HepG2 (cell line): ENCODE results near the gene POLR3E. TPM values are rescaled to one million over a fixed set of nuclear protein-coding genes. Genes with fewer than 3 reads are reported as not detected.

Experiments
- ATAC-seq: fragments of 200-7000 bp; cut with Tn5 transposase; 3 replicates; pipeline ENCODE4 v1.9.1; 2020; ENCODE audit warnings: mild to moderate bottlenecking, moderate library complexity
- BruUV-seq: library from RNA; stranded (reverse); fragments of 400-500 nt; replicated peaks from 2 replicates; lab custom pipeline; 2021; lab: Mats Ljungman, UMichigan
- CTCF ChIA-PET: fragments of 300-600 bp; formaldehyde crosslinking; extraction: SDS; loops from one replicate; lab custom pipeline; 2021; ENCODE audit warnings: low total read pairs, inconsistent platforms, low intra/inter-chr PET ratio; lab: Yijun Ruan, JAX
- POLR2A ChIA-PET: fragments of 350-600 bp; sonication (Branson Sonifier 250); formaldehyde crosslinking; loops from one replicate; lab custom pipeline; 2020; ENCODE audit warnings: antibody characterized with exemption, inconsistent platforms; lab: Yijun Ruan, JAX
- DNase-seq: peaks from one replicate; pipeline ENCODE4 v3.0.0-alpha.2; 2015; ENCODE audit warnings: low spot score
- FAIRE-seq: peaks from 3 replicates; lab custom pipeline; 2011; peaks lifted over from hg19 to GRCh38; lab: Jason Lieb, UNC
- H2AFZ ChIP-seq: one replicate; pipeline ENCODE4 v1.6.1; 2011; ENCODE audit warnings: low read length, inconsistent platforms
- H3K27ac ChIP-seq: fragments of 300-600 bp; 3 replicates; pipeline ENCODE4 v1.8.0; 2011; ENCODE audit warnings: mixed run types, mild to moderate bottlenecking, mixed read lengths, low read length, inconsistent platforms; ENCODE audit not compliant: insufficient read depth; ENCODE audit errors: extremely low read length
- H3K27me3 ChIP-seq, 2 experiments: fragments of 200-600 bp in 1 of 2; 2 replicates in 1 of 2; 3 replicates in 1 of 2; pipeline versions ENCODE4 v1.6.0 to v1.8.0; 2011; ENCODE audit warnings: low read length in 2 of 2, mild to moderate bottlenecking in 2 of 2, moderate library complexity in 2 of 2, inconsistent platforms in 1 of 2; ENCODE audit not compliant: insufficient read depth in 2 of 2, control insufficient read depth in 1 of 2
- H3K36me3 ChIP-seq, 2 experiments: fragments of 200-600 bp in 1 of 2; replicated peaks in 1 of 2; 2 replicates in 1 of 2; 3 replicates in 1 of 2; pipeline versions ENCODE4 v1.5.1 to v1.8.0; 2011; ENCODE audit warnings: low read length in 2 of 2, inconsistent platforms in 1 of 2; ENCODE audit not compliant: insufficient read depth in 2 of 2, control insufficient read depth in 1 of 2
- H3K4me1 ChIP-seq: 2 replicates; pipeline ENCODE4 v1.5.1; 2012; ENCODE audit warnings: low read length, inconsistent platforms; ENCODE audit not compliant: insufficient read depth
- H3K4me2 ChIP-seq: 2 replicates; pipeline ENCODE4 v1.6.0; 2011; ENCODE audit warnings: low read depth, low read length, inconsistent platforms
- H3K4me3 ChIP-seq, 3 experiments: fragments of 200-600 bp in 1 of 3; sonication (generic), shearing (Covaris generic) in 1 of 3; replicated peaks in 1 of 3; 2 replicates each; pipeline ENCODE4 v1.5.1; 2011 to 2016; ENCODE audit warnings: low read length in 3 of 3, inconsistent platforms in 2 of 3, low read depth in 2 of 3, mild to moderate bottlenecking in 2 of 3, control low read depth in 1 of 3, mixed read lengths in 1 of 3; ENCODE audit not compliant: insufficient read depth in 1 of 3
- H3K79me2 ChIP-seq: one replicate; pipeline ENCODE4 v1.6.1; 2011; ENCODE audit warnings: low read length, inconsistent platforms; ENCODE audit not compliant: insufficient read depth
- H3K9ac ChIP-seq: 2 replicates; pipeline ENCODE4 v1.6.0; 2011; ENCODE audit warnings: mild to moderate bottlenecking, low read depth, low read length, inconsistent platforms; ENCODE audit not compliant: insufficient read depth
- H3K9me3 ChIP-seq: 2 replicates; pipeline ENCODE4 v1.5.1; 2012; ENCODE audit warnings: mild to moderate bottlenecking, low read length
- H4K20me1 ChIP-seq: 2 replicates; pipeline ENCODE4 v1.6.0; 2011; ENCODE audit warnings: inconsistent platforms, mild to moderate bottlenecking, low read length, moderate library complexity; ENCODE audit not compliant: insufficient read depth
- KDM3A ChIP-seq: IDR thresholded peaks from 2 replicates; pipeline ENCODE4 v1.6.1; 2018; ENCODE audit warnings: low read depth, missing compliant biosample characterization
- MEIS2 ChIP-seq: sonication (generic); formaldehyde crosslinking; IDR thresholded peaks from 2 replicates; pipeline ENCODE4 v1.9.0; 2021; ENCODE audit warnings: mild to moderate bottlenecking, missing genetic modification reagents
- MLLT10 ChIP-seq: sonication (generic); formaldehyde crosslinking; IDR thresholded peaks from 2 replicates; pipeline ENCODE4 v1.4.0; 2020; ENCODE audit warnings: missing genetic modification reagents
- MXI1 ChIP-seq: IDR thresholded peaks from 3 replicates; pipeline ENCODE4 v1.6.1; 2012; ENCODE audit warnings: low read depth, low read length, inconsistent platforms, borderline replicate concordance
- RNF2 ChIP-seq: fragments of 450-650 bp; conservative IDR thresholded peaks from 2 replicates; pipeline ENCODE4 v1.6.1; 2016; ENCODE audit warnings: low read depth
- SRSF9 ChIP-seq: fragments of 200-400 bp; formaldehyde crosslinking; IDR thresholded peaks from 2 replicates; pipeline ENCODE4 v1.6.1; 2018; ENCODE audit warnings: borderline replicate concordance, mild to moderate bottlenecking, low read depth, low read length; ENCODE audit not compliant: insufficient read depth, poor library complexity, severe bottlenecking
- ZNF121 ChIP-seq: sonication (generic); formaldehyde crosslinking; IDR thresholded peaks from 2 replicates; pipeline ENCODE4 v1.5.0; 2020; ENCODE audit warnings: mild to moderate bottlenecking, missing genetic modification reagents
- ZNF225 ChIP-seq: sonication (generic); formaldehyde crosslinking; IDR thresholded peaks from 2 replicates; pipeline ENCODE4 v1.4.0; 2020; ENCODE audit warnings: mild to moderate bottlenecking, missing genetic modification reagents
- ZNF34 ChIP-seq: sonication (generic); formaldehyde crosslinking; IDR thresholded peaks from 2 replicates; pipeline ENCODE4 v1.4.0; 2020; ENCODE audit warnings: mild to moderate bottlenecking, missing genetic modification reagents, borderline replicate concordance
- ZNF556 ChIP-seq: sonication (generic); formaldehyde crosslinking; IDR thresholded peaks from 2 replicates; pipeline ENCODE4 v1.4.0; 2020; ENCODE audit warnings: mild to moderate bottlenecking, missing genetic modification reagents, borderline replicate concordance
- ZNF737 ChIP-seq: sonication (generic); formaldehyde crosslinking; IDR thresholded peaks from 2 replicates; pipeline ENCODE4 v1.5.0; 2020; ENCODE audit warnings: missing genetic modification reagents, mild to moderate bottlenecking, borderline replicate concordance
- ZNF746 ChIP-seq: sonication (generic); formaldehyde crosslinking; IDR thresholded peaks from 2 replicates; pipeline ENCODE4 v1.8.0; 2022; ENCODE audit warnings: mild to moderate bottlenecking, missing genetic modification reagents
- ZNF83 ChIP-seq: sonication (generic); formaldehyde crosslinking; IDR thresholded peaks from 2 replicates; pipeline ENCODE4 v1.4.0; 2020; ENCODE audit warnings: missing genetic modification reagents, mild to moderate bottlenecking, borderline replicate concordance
- ZSCAN21 ChIP-seq: sonication (generic); formaldehyde crosslinking; IDR thresholded peaks from 2 replicates; pipeline ENCODE4 v1.8.0; 2022; ENCODE audit warnings: mild to moderate bottlenecking, missing genetic modification reagents, moderate library complexity, borderline replicate concordance
- WGBS: methylation state at CpG from one replicate; pipeline ENCODE4 v1.1.6; 2017; ENCODE audit warnings: low lambda C conversion rate; 5-methylcytosine and 5-hydroxymethylcytosine counted together
- in situ Hi-C: cut with HindIII; loops from 2 replicates; pipeline ENCODE4 v1.10.0; 2017; ENCODE audit warnings: low pct_unique_long_range_greater_than_20kb; ENCODE audit not compliant: extremely low pct_ligation_motif_present
- intact Hi-C: fragments of 100-400 bp; cut with micrococcal nuclease; formaldehyde crosslinking; loops from one replicate; pipeline ENCODE4 v1.10.0; 2022; ENCODE audit not compliant: unreplicated experiment
- polyA plus RNA-seq, 8 experiments: library from polyadenylated mRNA; depleted of rRNA in 3 of 8; stranded (reverse) in 7 of 8; unstranded in 1 of 8; fragments of >200 nt; fragmentation: Illumina TruSeq in 4 of 8; extraction: Trizol in 4 of 8; gene quantifications; 2 replicates each; pipeline versions ENCODE4 v1.2.1 to v1.2.3, GENCODE V29; 2011 to 2016; ENCODE audit warnings: low read depth in 4 of 8, missing spikeins in 1 of 8, mixed read lengths in 1 of 8; ENCODE audit not compliant: insufficient read depth in 1 of 8
- total RNA-seq, 5 experiments: library from RNA; depleted of rRNA; stranded (reverse); fragments of >200 nt; fragmentation: Illumina TruSeq; extraction: Trizol; gene quantifications; 2 replicates each; pipeline ENCODE4 v1.2.3, GENCODE V29; 2016; ENCODE audit warnings: low read depth in 1 of 5
- TF ChIP-seq, protein P1 (sequence below): sonication (generic); formaldehyde crosslinking; IDR thresholded peaks from 2 replicates; pipeline ENCODE4 v1.8.0; 2023; ENCODE audit warnings: mild to moderate bottlenecking, missing genetic modification reagents
- TF ChIP-seq, protein P2 (sequence below): sonication (generic); formaldehyde crosslinking; IDR thresholded peaks from 2 replicates; pipeline ENCODE4 v1.4.0; 2020; ENCODE audit warnings: missing genetic modification reagents

The POLR3E gene
- total and polyA plus RNA-seq, 2 of the 13 experiments (the other 11 are each of a cell fraction or from before 2014, with no cell fraction given): 135 to 262 TPM

DNA sequence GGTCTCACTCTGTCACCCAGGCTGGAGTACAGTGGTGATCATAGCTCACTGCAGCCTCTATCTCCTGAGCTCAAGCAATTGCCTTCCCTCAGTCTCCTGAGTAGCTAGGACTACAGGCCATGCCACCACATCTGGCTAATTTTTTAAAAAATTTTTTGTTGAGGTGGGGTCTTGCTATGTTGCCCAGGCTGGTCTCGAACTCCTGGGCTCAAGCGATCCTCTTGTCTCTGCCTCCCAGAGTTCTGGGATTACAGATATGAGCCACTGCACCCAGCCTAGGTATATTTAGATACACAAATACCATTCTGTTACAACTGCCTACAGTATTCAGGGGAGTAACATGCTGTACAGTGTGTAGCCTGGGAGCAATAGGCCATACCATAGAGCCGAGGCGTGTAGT lies 14.3 kb downstream of the POLR3E start:
- no peaks in the 10 kb centered on the region for H3K4me1 ChIP-seq
- ChIA-PET CTCF (no interaction called here), POLR2A (no interaction called here)
- H3K9me3 ChIP-seq: no peaks in the 10 kb centered on the region
- no peak overlapping the region for H3K9ac ChIP-seq
- H3K27me3 ChIP-seq: no peaks in the 10 kb centered on the region
- in situ Hi-C loops: no loop called here
- H3K27ac ChIP-seq: no peak overlapping the region
- ATAC-seq (no peak), FAIRE-seq (no peak), DNase-seq (no peak)
- BruUV-seq: no TSS peak
- TF ChIP-seq MLLT10 (CRISPR knock-in tag) (0 out of 2 replicates have a peak, but pooled peaks have one; percentile 12), ZNF746 (0 out of 2 replicates have a peak, but pooled peaks have one; percentile 21), ZNF34 (CRISPR knock-in tag) (no peak), ZNF121 (peak; percentile 91)
- H2AFZ ChIP-seq: no peak overlapping the region
- WGBS: 97% methylated on average over 4 of the region's 4 CpGs
- peaks cover 78 to 90% of the 10 kb centered on the region in 2 experiments for H3K36me3 ChIP-seq
- H3K4me2 ChIP-seq: no peak overlapping the region
- peaks cover 3% of the 10 kb centered on the region; the same call in 1 of the 2 replicates for H4K20me1 ChIP-seq
- H3K4me3 ChIP-seq: no peak overlapping the region
- no peaks in the 10 kb centered on the region for H3K79me2 ChIP-seq
- intact Hi-C loops: no loop called here

DNA sequence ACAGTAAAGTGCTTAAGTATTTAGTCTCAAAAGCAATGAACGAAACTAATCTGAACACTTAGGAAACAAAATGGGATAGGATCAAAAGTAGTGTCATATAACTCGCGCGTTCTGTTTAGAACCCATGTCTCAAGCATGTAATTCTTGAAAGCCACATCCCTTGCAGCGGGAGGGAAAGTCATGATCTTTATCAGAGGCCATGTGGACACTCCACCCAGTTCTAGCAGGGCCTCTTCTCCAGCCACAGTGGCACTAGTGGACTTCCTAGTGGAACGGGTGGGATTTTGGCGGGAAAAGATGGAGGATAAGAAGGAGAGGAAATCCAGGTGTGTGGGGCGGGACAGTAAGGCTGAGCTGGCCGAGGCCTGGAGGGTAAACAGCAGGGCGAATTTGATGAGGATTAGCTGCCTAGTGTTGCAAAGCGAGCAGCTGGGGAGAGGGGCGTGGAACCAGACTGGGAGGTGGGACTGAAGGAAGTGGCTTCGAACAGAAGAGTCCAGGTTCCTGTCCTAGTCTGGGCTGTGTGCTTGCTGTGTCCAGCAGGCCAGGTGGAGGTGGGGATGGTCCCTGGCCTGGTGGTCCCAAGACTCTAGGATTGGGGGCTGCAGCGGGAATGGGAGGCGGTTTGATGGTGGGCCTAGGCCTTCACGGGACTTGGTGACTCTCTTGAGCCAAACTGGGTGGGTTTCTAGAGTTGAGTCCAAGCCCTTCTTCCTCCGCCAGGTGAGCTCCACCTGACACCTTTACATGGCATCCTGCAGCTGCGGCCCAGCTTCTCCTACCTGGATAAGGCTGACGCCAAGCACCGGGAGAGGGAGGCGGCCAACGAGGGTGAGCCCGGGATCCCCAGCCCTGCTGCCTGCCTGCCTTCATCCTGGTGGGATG lies 15.9 kb downstream of the POLR3E start:
- H4K20me1 ChIP-seq: no peaks in the 10 kb centered on the region; the same call in 1 of the 2 replicates
- DNase-seq: no peak
- H3K27ac ChIP-seq: no peak overlapping the region
- H3K4me2 ChIP-seq: no peak overlapping the region
- in situ Hi-C loops: no loop called here
- H3K36me3 ChIP-seq: peaks cover 73 to 89% of the 10 kb centered on the region in 2 experiments
- 95% methylated on average over 22 of the region's 23 CpGs for WGBS
- ATAC-seq: no peak
- intact Hi-C loops: no loop called here
- no peaks in the 10 kb centered on the region for H3K79me2 ChIP-seq
- H3K9ac ChIP-seq: no peak overlapping the region
- H3K4me3 ChIP-seq: no peak overlapping the region
- H2AFZ ChIP-seq: no peak overlapping the region
- CTCF ChIA-PET: no interaction called here
- H3K4me1 ChIP-seq: 0 out of 2 replicates have a peak, but pooled peaks cover 7% of the 10 kb centered on the region
- no peaks in the 10 kb centered on the region for H3K9me3 ChIP-seq
- H3K27me3 ChIP-seq: no peaks in the 10 kb centered on the region
- no peak for FAIRE-seq
- BruUV-seq: no TSS peak
- POLR2A ChIA-PET: no interaction called here
- TF ChIP-seq, protein P1, sequence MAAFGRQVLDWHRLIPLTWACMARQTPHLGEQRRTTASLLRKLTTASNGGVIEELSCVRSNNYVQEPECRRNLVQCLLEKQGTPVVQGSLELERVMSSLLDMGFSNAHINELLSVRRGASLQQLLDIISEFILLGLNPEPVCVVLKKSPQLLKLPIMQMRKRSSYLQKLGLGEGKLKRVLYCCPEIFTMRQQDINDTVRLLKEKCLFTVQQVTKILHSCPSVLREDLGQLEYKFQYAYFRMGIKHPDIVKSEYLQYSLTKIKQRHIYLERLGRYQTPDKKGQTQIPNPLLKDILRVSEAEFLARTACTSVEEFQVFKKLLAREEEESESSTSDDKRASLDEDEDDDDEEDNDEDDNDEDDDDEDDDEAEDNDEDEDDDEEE (CRISPR knock-in tag): no peak
- TF ChIP-seq MEIS2 (CRISPR knock-in tag): no peak
- no peak for TF ChIP-seq ZSCAN21 (CRISPR knock-in tag)
- no peak for TF ChIP-seq RNF2
- TF ChIP-seq MXI1: 0 out of 3 replicates have a peak, but pooled peaks have one; percentile 13
- TF ChIP-seq SRSF9: no peak
- TF ChIP-seq, protein P2, sequence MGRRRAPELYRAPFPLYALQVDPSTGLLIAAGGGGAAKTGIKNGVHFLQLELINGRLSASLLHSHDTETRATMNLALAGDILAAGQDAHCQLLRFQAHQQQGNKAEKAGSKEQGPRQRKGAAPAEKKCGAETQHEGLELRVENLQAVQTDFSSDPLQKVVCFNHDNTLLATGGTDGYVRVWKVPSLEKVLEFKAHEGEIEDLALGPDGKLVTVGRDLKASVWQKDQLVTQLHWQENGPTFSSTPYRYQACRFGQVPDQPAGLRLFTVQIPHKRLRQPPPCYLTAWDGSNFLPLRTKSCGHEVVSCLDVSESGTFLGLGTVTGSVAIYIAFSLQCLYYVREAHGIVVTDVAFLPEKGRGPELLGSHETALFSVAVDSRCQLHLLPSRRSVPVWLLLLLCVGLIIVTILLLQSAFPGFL (CRISPR knock-in tag): 0 out of 2 replicates have a peak, but pooled peaks have one; percentile 39
- peak; percentile 53; the same call in 1 of the 2 replicates for TF ChIP-seq ZNF225 (CRISPR knock-in tag)
- no peak for TF ChIP-seq KDM3A (CRISPR knock-in tag)
- no peak for TF ChIP-seq ZNF556 (CRISPR knock-in tag)
- no peak for TF ChIP-seq ZNF737 (CRISPR knock-in tag)
- TF ChIP-seq ZNF83 (CRISPR knock-in tag): no peak
